Hypothalamus (tissue), 51 donors: ENCODE results near the gene ZDHHC16.
A peak's percentile ranks its signal among the peaks of the same experiment; 100 is the strongest.
"Not testable (repeated sequence)": the region's sequence is repeated elsewhere in the genome, so short reads cannot be mapped to it uniquely, and the experiment has no call there.

ENCODE experiments used
- DNase-seq, 51 donors: peaks; one replicate each; lab custom pipeline; 2025; lab: John Stamatoyannopoulos, UW

The ZDHHC16 gene

DNA sequence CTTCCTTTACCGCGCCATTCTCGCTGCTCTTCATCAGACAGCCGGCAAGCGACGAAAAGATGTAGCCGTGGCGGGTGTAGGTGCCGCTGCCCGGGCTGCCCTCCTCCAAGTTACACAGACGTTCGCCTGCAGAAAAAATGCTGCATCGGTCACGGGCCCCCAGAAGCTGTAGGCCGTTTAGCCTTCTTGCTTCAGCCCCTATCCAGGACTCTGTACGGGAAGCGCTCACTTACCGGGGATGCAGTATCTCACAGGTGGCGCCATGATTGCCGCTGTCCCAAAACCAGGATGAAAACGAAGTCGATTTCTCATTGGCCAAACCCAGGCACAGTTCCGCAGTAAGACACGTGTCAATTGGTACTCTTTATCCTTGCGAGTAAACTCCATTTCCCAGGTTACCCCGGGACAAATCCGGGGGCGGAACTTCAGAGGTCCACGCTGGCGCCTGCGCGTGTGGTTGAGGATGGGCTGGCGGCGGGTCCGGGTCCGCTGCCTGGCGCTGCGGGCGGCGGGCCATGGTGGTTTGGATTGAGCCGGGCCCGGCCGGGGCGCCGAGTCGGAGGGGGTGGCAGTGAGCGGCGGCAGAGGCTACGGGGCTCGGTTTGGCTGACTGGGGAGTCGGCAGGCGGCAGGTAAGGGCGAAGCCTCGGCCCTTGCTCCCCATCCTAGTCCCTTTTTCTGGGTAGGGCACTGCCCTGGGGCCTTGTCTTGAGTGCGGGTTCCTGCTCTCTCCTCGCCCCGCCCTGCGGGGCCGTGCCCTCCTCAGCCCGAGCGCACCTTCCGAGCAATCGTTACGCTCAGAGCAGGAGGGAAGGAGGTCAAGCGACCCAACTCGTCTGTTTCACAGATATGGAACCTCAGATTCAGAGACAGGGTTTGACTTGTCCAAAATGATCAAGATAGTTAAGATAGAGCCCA, at the start of gene ZDHHC16, which contains the start of gene EXOSC1:
TSS of gene ZDHHC16 (plus strand) at position 454 of the 918 bp plus-strand sequence. CDS start 5,501 bp downstream, outside the sequence.
TSS of gene EXOSC1 (minus strand) at position 285 of the 918 bp plus-strand sequence. CDS start at position 264, 21 bp downstream.
- peak; percentile 48 to 98 (median 89) for DNase-seq

DNA sequence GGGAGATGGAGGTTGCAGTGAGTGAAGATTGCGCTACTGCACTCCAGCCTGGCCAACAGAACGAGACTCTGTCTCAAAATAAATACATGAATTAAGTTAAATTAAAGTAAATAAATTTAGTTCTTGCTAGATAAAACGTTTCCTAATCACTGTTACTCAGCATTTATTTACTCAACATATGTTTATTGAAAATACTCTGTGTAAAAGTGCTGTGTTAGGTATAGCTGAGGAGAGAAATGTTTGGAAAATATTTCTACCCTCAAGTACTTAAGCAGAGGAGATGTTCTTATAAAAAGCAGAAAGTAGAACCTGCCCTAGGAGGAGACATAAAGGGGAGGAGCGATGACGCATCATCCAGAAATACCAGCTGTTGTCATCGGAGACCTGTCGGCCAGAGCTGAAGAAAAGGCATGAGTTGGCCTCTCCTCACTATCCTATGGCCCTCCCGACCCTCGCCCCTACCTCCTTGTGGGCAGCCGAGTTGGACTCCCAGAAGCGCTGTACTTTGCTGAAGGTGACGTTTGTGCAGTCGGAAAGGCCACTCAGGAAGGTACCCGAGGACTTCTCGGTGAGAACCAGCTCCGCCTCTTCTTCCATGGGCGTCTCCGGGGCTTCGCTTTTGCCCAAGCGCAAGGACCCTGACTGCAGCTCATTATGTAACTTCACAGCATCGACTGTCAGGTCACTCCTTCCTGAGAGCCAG, 46.0 kb upstream of the ZDHHC16 start:
- peak in 2 of 51 donors; percentile 12 to 14 for DNase-seq

DNA sequence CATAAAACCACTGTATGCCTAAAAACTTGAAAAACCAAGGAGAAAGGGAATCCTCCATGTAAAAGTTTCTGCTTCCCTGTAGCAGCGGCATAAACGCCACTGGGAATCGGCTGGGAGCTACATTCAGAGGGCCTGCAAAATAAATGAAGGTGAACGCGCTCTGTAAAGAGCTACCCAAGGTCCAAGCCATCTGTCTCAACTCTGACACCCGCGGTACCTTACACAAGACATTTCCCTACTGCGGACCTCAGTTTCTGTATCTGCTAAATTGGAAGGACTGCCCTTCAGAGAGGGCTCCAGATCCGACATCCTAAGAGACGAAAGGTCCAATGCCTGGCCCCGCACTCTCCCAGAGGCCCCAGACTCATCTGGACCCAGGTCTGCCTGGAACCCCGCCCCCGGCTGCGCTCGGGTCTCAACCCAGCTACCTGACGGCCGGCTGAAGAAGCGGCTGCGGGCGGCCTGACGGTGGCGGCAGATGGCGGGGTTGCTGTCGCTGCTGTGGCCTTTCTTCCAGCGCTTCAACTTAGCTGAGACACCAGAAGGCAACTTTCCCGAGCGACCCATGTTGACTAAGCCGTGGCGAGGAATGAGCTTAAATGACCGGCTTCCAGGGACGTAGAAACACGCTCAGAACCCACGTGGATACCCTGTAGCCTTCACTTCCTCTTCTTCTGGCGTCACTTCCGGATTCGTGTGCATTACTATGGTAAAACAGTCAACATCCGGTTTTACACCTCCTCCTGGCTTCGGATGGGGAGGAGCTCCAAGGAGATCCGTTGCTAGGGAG, 45.1 kb upstream of the ZDHHC16 start, which contains the start of gene RRP12:
TSS of gene RRP12 (minus strand) at position 676 of the 790 bp plus-strand sequence. CDS start at position 567, 109 bp downstream.
- peak in 50 of 51 donors; percentile 17 to 94 (median 74) for DNase-seq

DNA sequence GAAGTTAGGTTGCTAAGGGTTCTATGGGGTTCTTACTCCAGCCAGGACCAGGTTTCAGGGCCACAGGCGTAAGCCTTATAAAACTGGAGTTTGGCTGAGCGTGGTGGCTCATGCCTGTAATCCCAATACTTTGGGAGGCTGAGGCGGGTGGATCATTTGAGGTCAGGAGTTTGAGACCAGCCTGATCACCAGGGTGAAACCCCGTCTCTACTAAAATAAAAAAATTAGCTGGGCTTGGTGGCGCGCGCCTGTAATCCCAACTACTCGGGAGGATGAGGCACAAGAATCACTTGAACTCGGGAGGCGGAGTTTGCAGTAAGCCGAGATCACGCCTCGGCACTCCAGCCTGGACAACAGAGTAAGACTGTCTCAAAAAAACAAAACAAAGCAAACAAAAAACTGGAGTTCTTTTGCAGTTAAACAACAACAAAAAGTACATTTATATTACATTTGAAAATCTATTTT, 44.5 kb upstream of the ZDHHC16 start:
- DNase-seq = no peak

DNA sequence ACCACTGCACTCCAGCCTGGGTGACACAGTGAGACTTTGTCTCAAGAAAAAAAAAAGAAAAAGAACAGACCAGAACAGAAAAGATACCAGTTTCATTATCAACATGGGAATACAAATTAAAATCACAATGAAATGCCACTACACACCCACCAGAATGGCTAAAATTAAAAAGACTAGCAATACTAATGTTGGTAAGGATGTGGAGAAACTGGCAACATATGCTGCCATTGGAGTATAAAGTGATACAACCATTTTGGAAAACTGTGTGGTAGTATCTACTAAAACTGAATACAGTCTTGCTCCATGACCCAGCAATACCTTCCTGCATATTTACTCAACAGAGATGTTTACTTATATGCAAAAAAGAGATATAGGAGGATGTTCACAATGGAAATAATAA, 41.9 kb upstream of the ZDHHC16 start:
- no peak for DNase-seq

DNA sequence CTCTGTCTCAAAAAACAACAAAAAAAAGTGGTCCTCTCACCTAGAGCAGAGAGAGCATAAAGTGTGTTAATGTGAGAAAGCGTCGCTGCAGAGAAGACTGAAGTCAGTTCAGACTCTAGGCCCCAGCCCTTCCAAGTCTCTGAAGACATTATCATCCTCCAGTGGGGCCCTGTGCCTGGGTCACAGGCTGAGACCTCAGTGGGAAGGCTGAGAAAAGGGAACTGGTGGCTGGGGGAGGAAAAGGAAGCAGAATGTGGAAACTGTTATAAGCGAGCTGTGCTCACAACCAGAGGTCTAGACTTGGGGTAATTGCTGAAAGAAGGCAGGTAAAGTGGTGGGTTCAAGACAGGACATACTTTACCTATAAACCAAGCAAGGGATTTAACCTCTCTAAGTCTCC, 39.9 kb upstream of the ZDHHC16 start:
- peak in 2 of 51 donors; percentile 7 to 21 for DNase-seq

DNA sequence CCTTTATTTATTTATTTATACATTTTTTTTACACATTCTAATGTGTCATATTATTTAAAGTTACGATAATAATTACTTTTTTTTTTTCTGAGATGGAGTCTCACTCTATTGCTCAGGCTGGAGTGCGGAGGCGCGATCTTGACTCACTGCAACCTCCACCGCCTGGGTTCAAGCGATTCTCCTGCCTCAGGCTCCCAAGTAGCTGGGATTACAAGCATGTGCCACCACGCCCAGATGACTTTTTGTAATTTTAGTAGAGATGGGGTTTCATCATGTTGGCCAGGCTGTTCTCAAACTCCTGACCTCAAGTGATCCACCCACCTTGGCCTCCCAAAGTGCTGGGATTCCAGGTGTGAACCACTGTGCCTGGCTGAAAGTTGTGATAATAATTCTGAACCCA, 39.5 kb upstream of the ZDHHC16 start:
- DNase-seq = not testable (repeated sequence)

DNA sequence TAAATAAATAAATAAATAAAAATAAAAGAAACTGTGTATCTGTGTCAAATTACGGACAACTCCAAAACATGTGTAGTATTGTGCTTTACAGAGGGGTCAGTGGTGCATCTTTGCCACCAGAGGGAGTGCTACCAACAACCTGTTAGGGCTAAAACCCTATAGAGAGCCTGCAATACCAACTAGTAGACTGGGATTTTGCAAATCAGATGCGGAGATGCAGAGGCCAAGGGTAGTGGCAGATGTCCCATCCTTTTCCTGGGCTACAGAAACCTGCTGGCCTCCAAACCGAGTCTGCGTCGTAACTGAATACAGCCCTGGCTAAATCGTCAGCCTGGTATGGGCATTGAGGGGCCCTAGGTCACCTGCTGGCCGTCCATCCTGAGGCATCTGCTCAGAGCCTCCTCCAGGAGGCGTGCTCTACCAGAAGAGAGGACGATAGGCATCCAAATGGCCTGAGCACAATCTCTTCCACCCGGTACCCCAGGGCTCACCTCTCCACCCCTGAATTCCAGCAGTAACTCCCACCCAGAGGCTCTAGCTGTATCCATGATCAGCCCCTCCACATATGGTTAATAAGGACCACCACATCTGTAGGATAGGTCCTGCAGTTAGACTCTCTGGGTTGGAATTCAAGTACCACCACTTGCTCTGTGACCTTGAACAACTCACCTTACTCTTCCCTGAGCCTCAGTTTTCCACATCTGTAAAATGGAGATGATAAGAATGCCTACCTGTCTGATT, 38.6 kb upstream of the ZDHHC16 start:
- DNase-seq = peak in 26 of 51 donors; percentile 4 to 78 (median 34)

DNA sequence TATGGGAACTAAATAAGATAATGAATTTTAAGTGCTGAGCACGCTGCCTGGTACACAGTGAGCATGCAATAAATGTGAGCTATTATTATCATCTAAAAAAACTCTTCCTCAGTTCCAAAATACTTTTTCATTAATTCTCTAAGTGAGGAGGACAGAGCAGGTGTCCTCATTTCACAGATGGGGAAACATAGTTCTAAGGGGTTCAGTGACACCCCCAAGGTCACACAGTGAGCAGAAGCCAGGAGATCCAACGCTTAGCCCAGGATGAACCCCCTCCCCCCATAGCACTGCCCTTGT, 38.1 kb upstream of the ZDHHC16 start:
- no peak for DNase-seq

DNA sequence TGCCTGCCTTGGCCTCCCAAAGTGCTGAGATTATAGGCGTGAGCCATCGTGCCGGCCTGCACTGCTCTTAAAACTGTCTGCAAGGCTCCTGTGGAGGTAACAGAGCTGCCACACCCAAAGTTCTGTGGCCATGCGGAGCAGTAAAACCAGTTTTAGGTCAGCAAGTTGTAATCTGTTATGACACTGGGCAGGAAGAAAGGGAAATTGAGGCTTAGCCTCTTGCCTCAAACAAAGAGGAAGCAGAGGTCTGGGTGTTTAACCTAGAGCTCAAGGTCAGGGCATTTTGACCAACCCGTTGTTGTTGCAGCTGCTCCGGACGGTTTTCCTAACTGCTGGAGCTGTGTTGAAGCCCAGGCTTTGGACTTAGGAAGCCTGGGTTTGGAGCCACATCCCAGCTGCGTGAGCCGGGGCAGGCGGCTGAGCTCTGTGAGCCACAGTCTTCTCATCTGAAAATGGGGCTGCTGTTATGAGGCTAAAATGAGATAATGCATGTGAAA, 37.4 kb upstream of the ZDHHC16 start:
- DNase-seq = no peak

DNA sequence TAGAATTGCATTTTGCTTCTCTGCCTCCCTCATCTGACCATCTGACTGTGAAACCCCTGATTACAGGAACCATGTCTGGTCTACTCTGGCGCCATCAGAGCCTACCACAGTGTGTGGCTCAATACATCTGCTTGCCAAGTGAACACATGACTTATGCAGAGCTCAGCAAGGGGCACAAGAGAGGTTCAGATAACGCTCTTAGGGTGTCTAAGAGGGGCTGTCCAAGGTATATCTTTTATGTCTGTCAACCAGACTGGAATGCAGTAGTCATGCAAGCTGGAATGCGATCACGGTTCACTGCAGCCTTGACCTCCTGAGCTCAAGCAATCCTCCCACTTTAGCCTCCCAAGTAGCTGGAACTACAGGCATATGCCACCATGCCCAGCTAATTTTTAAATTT, 34.6 kb upstream of the ZDHHC16 start:
- no peak for DNase-seq

DNA sequence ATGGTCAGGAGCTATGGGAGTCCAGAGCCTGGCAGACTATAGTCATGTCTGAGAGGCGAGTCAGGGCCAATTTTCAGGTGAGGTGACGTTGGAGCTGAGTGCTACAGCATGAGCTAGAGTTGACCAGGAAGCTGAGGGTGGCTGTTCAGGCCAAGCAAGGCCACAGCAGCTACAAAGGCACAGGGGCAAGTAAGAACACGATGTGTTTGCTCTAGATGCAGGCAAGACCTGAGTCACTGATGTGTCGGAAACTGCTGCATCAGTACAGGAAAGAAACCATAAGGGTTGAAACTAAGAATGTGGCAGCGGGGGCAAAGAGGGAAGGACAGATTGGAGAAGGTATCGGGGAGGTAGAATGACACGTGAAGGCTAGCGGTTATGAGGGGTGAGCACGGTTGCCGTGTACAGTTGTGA, 33.1 kb upstream of the ZDHHC16 start:
- DNase-seq = no peak

DNA sequence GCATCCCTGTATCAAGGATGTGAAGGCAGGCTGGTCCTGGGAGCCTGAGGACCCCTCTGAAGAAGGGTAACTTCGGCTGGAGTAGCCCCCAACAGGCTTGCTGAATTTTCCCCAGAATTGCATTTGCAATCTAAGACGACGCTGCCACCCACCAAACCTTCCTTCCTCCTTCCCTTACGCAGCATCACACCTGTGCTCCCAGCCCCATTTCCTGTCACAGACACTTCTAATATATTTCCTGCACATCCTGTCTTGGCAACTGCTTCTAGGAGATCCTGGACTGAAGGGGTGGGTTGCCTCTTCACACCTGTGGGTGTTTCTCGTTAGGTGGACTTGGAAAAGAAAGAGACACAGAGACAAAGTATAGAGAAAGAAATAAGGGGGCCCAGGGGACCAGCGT, 29.4 kb upstream of the ZDHHC16 start:
- no peak for DNase-seq

DNA sequence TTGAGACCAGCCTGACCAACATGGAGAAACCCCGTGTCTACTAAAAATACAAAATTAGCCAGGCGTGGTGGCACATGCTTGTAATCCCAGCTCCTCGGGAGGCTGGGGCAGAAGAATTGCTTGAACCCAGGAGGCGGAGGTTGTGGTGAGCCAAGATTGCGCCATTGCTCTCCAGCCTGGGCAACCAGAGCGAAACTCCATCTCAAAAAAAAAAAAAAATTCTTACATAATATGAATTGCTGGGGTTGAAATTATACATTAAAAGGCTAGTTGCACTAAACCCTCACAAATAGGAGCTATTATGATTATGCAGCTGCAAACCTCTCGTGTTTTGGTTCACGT, 22.2 kb upstream of the ZDHHC16 start:
- DNase-seq = not testable (repeated sequence)

DNA sequence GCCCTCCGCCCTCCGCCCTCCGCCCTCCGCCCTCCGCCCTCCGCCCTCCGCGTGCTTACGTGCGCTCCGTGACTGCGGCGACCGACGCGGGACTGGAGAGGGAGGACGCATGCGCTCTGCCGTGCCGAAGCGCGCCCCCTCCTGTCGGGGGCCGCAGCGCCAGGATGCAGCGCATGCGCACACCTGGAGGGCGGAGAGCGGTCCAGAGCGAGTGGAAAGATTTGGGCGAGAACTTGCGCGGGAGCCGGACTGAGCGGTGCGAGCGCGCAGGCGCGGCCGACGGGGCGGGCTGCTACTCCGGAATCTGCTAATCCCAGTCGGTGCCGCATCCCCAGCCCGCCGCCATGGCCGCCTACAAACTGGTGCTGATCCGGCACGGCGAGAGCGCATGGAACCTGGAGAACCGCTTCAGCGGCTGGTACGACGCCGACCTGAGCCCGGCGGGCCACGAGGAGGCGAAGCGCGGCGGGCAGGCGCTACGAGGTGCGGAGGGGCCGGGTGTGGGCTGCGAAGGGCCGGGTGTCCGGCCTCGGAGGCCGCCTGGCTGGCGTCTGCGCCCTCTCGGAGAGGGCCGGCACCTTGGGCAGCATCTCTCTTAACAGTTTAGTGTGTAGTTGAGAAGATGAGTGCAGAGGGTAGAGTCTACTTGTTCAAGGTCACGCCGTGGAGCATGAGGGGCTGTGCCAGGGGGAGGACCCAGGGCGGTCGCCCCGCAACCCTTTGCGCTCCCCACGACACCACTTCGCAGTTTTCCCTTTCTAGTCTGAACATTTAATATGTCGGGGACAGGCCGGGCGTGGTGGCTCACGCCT, 19.8 kb upstream of the ZDHHC16 start, which contains the start of gene PGAM1:
TSS of gene PGAM1 (plus strand) at position 228 of the 812 bp plus-strand sequence. CDS start at position 345, 117 bp downstream.
- DNase-seq = peak; percentile 56 to 98 (median 93)

DNA sequence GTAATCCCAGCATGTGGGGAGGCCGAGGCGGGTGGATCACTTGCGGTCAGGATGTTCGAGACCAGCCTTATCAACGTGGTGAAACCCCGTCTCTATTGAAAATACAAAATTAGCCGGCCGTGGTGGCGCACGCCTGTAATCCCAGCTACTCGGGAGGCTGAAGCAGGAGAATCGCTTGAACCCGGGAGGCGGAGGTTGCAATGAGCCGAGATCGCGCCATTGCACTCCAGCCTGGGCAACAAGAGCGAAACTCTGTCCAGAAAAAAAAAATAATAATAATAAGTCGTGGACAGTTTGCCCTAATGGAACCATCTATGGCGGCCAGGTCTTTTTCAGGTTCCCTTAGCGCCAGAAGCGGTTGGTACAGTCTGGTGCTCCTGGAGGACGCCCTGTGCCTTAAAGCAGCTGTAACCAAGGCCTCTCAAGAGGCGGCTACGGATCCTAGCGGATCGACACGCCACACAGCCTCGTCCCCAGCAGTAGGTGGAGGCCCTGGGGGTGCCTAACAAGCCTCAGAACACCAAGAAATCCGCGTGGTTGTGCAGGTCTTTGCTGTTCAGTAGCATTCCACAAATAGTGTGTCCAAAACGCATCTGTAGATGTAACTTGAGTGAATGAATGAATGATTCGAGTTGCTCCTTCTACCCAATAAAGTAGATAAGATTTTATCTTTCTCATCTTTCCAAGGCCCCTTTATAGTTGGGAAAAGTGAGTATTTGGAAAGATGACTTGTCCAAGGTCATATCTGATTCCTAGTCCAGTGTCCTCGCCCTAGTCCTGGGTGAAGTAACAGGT, 19.0 kb upstream of the ZDHHC16 start:
- peak in 1 of 51 donors; percentile 16 for DNase-seq

DNA sequence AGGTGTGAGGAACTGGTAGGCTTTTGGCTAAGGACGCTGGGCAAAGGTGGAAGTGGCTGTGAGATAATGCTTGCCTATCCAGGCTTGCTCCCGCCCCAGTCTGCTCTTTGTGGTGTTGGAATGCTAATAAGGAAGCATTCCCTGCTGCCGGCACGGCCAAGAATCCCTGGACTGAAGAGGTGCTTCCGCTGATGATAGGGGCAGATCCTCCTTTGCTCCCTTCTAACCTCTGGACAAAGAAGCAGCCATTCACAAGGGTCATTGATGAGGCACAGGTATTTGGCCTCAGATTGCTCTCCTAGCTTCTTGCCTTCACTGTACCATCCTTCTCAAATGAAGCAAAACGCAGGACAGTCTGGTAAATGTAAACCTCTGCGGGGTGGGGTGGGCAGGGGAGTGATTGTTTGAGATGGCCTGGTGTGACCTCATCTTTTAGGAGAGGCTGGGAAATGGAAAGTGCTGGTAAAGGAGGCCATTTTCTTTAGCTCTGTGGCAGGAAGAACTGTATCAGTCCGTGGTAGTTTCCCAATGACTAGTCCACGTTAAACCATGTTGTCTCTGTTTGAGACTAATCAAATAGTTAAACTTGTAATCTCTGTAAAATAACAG, 18.3 kb upstream of the ZDHHC16 start:
- DNase-seq = no peak
